Gastrocnemius medialis (tissue), 4 donors: ENCODE measurements around the gene TGFA. TPM values are rescaled to one million over a fixed set of nuclear protein-coding genes. Genes with fewer than 3 reads are reported as not detected.

ENCODE experiments used
- ATAC-seq, 2 donors: fragments of 150-250 bp; one replicate each; pipeline ENCODE4 v1.9.1; 2016
- DNase-seq, 2 donors: peaks; one replicate each; pipeline ENCODE4 v3.0.0-alpha.2; 2019
- H3K27ac ChIP-seq, 4 donors: fragments of 200-600 bp; sonication (generic); 1 replicate in 1 of 4; 2 replicates in 3 of 4; pipeline ENCODE4 v1.5.1; 2016 to 2018; ENCODE audit warnings: mild to moderate bottlenecking in 2 of 4, moderate library complexity in 1 of 4
- H3K27me3 ChIP-seq, 3 donors: fragments of 200-600 bp; sonication (generic) in 2 of 3; 1 replicate in 1 of 3; 2 replicates in 2 of 3; pipeline versions ENCODE4 v1.5.1 to v1.6.0; 2016 to 2019; ENCODE audit warnings: mild to moderate bottlenecking in 1 of 3, moderate library complexity in 1 of 3
- H3K36me3 ChIP-seq, 2 donors: fragments of 200-600 bp; sonication (generic) in 1 of 2; one replicate each; pipeline ENCODE4 v1.5.1; 2017 to 2018
- H3K4me1 ChIP-seq, 2 donors: fragments of 200-600 bp; sonication (generic) in 1 of 2; one replicate each; pipeline ENCODE4 v1.5.1; 2016 to 2017; ENCODE audit warnings: mild to moderate bottlenecking in 2 of 2
- H3K4me3 ChIP-seq, 4 donors: fragments of 200-600 bp; sonication (generic) in 3 of 4; 1 replicate in 1 of 4; 2 replicates in 3 of 4; pipeline ENCODE4 v1.5.1; 2016 to 2019; ENCODE audit warnings: mild to moderate bottlenecking in 2 of 4
- H3K9me3 ChIP-seq, 3 donors: fragments of 200-600 bp; sonication (generic) in 2 of 3; 1 replicate in 1 of 3; 2 replicates in 2 of 3; pipeline ENCODE4 v1.5.1; 2016 to 2019
- CTCF ChIP-seq, 5 experiments: fragments of 450-650 bp in 3 of 5; fragments of 200-600 bp in 2 of 5; sonication (generic) in 2 of 5; IDR thresholded peaks in 4 of 5; conservative IDR thresholded peaks in 1 of 5; 1 replicate in 4 of 5; 2 replicates in 1 of 5; pipeline ENCODE4 v1.5.1; 2016 to 2019; ENCODE audit warnings: antibody characterized with exemption in 5 of 5, mild to moderate bottlenecking in 3 of 5, moderate library complexity in 3 of 5
- POLR2A ChIP-seq, 2 donors: fragments of 450-650 bp; IDR thresholded peaks; one replicate each; pipeline ENCODE4 v1.6.1; 2017; ENCODE audit warnings: antibody characterized with exemption in 2 of 2, mild to moderate bottlenecking in 2 of 2, moderate library complexity in 2 of 2
- in situ Hi-C, 4 donors: fragments of 200-750 bp; cut with MboI; loops; one replicate each; pipeline versions ENCODE4 v1.15.0 to v1.8.0; 2017; ENCODE audit warnings: low sequenced_read_pairs in 4 of 4
- intact Hi-C: fragments of 100-400 bp; cut with DNase I; formaldehyde crosslinking; loops from one replicate; pipeline ENCODE4 v1.15.1; 2023; ENCODE audit warnings: low total_unique reads
- total RNA-seq, 4 donors: library from RNA; depleted of rRNA; stranded (reverse); fragments of >200 nt; gene quantifications; one replicate each; pipeline versions ENCODE4 v1.1.0 to v1.2.3, GENCODE V29; 2016

TGFA gene
- total RNA-seq, 4 donors from 2014 or later, result 0.05 to 0.26 (median 0.18) TPM; not detected in 1

- in situ Hi-C loops, result no loop called here
- Histone ChIP-seq H3K4me1 (no peaks in the 10 kb centered on the region), H3K4me3 (no peak overlapping the region), H3K27me3 (no peaks in the 10 kb centered on the region), H3K27ac (no peak overlapping the region), H3K36me3 (no peaks in the 10 kb centered on the region), H3K9me3 (no peaks in the 10 kb centered on the region)
- intact Hi-C loops, result no loop called here
- ATAC-seq, result no peak
- TF ChIP-seq POLR2A (IDR thresholded peaks at IDR 0.05) (no peak), CTCF (IDR thresholded peaks at IDR 0.05 in 4 of 5, conservative IDR thresholded peaks at IDR 0.05 in 1 of 5) (no peak)
- no peak for DNase-seq
These were observed 26.1 kb downstream of the TGFA start for GRCh38 chr2:70527447-70528080.

GRCh38 chr2:70526126-70526525 lies 27.5 kb downstream of the TGFA start:
- in situ Hi-C loops, result no loop called here

GRCh38 chr2:70525032-70525431 lies 28.6 kb downstream of the TGFA start:
- Histone ChIP-seq H3K4me1 (no peaks in the 10 kb centered on the region), H3K4me3 (no peak overlapping the region), H3K27me3 (no peaks in the 10 kb centered on the region), H3K9me3 (no peaks in the 10 kb centered on the region), H3K36me3 (no peaks in the 10 kb centered on the region), H3K27ac (no peak overlapping the region)
- DNase-seq, result no peak
- ATAC-seq, result no peak
- TF ChIP-seq POLR2A (IDR thresholded peaks at IDR 0.05) (no peak), CTCF (IDR thresholded peaks at IDR 0.05 in 4 of 5, conservative IDR thresholded peaks at IDR 0.05 in 1 of 5) (no peak)
- in situ Hi-C loops (no loop called here), intact Hi-C loops (no loop called here)

More at GRCh38 chr2:70526126-70526525, 27.5 kb downstream of the TGFA start:
- Histone ChIP-seq H3K4me3 (no peak overlapping the region), H3K9me3 (no peaks in the 10 kb centered on the region), H3K27ac (no peak overlapping the region), H3K36me3 (no peaks in the 10 kb centered on the region), H3K4me1 (no peaks in the 10 kb centered on the region), H3K27me3 (no peaks in the 10 kb centered on the region)
- intact Hi-C loops, result no loop called here
- TF ChIP-seq CTCF (IDR thresholded peaks at IDR 0.05 in 4 of 5, conservative IDR thresholded peaks at IDR 0.05 in 1 of 5) (no peak), POLR2A (IDR thresholded peaks at IDR 0.05) (no peak)
- no peak for ATAC-seq
- no peak for DNase-seq

GRCh38 chr2:70523996-70524965 lies 29.3 kb downstream of the TGFA start:
- intact Hi-C loops, result no loop called here
- Histone ChIP-seq H3K36me3 (no peaks in the 10 kb centered on the region), H3K27me3 (no peaks in the 10 kb centered on the region), H3K9me3 (no peaks in the 10 kb centered on the region), H3K4me3 (no peak overlapping the region), H3K27ac (no peak overlapping the region), H3K4me1 (no peaks in the 10 kb centered on the region)
- ATAC-seq (no peak), DNase-seq (no peak)
- no peak for TF ChIP-seq CTCF (IDR thresholded peaks at IDR 0.05 in 4 of 5, conservative IDR thresholded peaks at IDR 0.05 in 1 of 5)
- no peak for TF ChIP-seq POLR2A (IDR thresholded peaks at IDR 0.05)
- in situ Hi-C loops, result no loop called here
